KMS-11 (cell line): ENCODE data around the gene ADAMTS20.

Source experiments
- H2AFZ ChIP-seq: fragments of 200-600 bp; sonication (generic); 2 replicates; pipeline ENCODE4 v1.6.1; 2016; ENCODE audit warnings: antibody characterized with exemption, mixed run types, low read depth
- H3K27ac ChIP-seq: fragments of 200-600 bp; sonication (generic); 2 replicates; pipeline ENCODE4 v1.6.1; 2016; ENCODE audit warnings: mild to moderate bottlenecking, mixed run types
- H3K27me3 ChIP-seq: fragments of 200-600 bp; sonication (generic); 2 replicates; pipeline ENCODE4 v1.6.1; 2017; ENCODE audit warnings: mild to moderate bottlenecking, low read depth, mixed run types, moderate library complexity; ENCODE audit not compliant: insufficient read depth
- H3K36me3 ChIP-seq: fragments of 200-600 bp; sonication (generic); 2 replicates; pipeline ENCODE4 v1.6.1; 2017; ENCODE audit warnings: mild to moderate bottlenecking, mixed run types; ENCODE audit not compliant: insufficient read depth
- H3K4me1 ChIP-seq: fragments of 200-600 bp; sonication (generic); 2 replicates; pipeline ENCODE4 v1.6.1; 2016; ENCODE audit warnings: mild to moderate bottlenecking, low read depth, mixed run types; ENCODE audit not compliant: poor library complexity, severe bottlenecking
- H3K4me2 ChIP-seq: fragments of 200-600 bp; sonication (generic); 2 replicates; pipeline ENCODE4 v1.7.0; 2016; ENCODE audit warnings: mild to moderate bottlenecking, mixed run types
- H3K4me3 ChIP-seq: fragments of 200-600 bp; sonication (generic); IDR thresholded peaks from 2 replicates; pipeline ENCODE4 v1.6.1; 2017; ENCODE audit warnings: low read depth, low read length, mixed read lengths; ENCODE audit not compliant: insufficient read depth
- H3K79me2 ChIP-seq: fragments of 200-600 bp; sonication (generic); 2 replicates; pipeline ENCODE4 v1.6.1; 2016; ENCODE audit warnings: low read depth, mixed run types; ENCODE audit not compliant: insufficient read depth
- H3K9ac ChIP-seq: fragments of 200-600 bp; sonication (generic); 2 replicates; pipeline ENCODE4 v1.6.1; 2016; ENCODE audit warnings: mild to moderate bottlenecking, mixed run types
- H4K20me1 ChIP-seq: fragments of 200-600 bp; sonication (generic); 2 replicates; pipeline ENCODE4 v1.6.1; 2016; ENCODE audit warnings: mild to moderate bottlenecking, mixed run types; ENCODE audit not compliant: insufficient read depth
- CTCF ChIP-seq: fragments of 200-600 bp; sonication (generic); conservative IDR thresholded peaks from 2 replicates; pipeline ENCODE4 v1.6.1; 2017; ENCODE audit warnings: low read depth, mild to moderate bottlenecking, antibody characterized with exemption, low read length, moderate library complexity, mixed read lengths

Gene ADAMTS20

GRCh38 chr12:43586646-43587245 is 34.7 kb upstream of the ADAMTS20 start:
- H3K4me1 ChIP-seq = no peaks in the 10 kb centered on the region
- no peaks in the 10 kb centered on the region for H3K27me3 ChIP-seq
- no peaks in the 10 kb centered on the region for H4K20me1 ChIP-seq
- no peaks in the 10 kb centered on the region for H3K79me2 ChIP-seq
- H3K4me2 ChIP-seq = no peak overlapping the region
- no peak for TF ChIP-seq CTCF
- H3K4me3 ChIP-seq = no peak overlapping the region
- no peak overlapping the region for H3K27ac ChIP-seq
- no peak overlapping the region for H3K9ac ChIP-seq
- no peaks in the 10 kb centered on the region; the same call in 1 of the 2 replicates for H3K36me3 ChIP-seq
- no peak overlapping the region for H2AFZ ChIP-seq

- Histone ChIP-seq H3K4me1 (no peaks in the 10 kb centered on the region), H3K4me3 (no peak overlapping the region), H3K4me2 (no peak overlapping the region), H3K27me3 (no peaks in the 10 kb centered on the region), H3K27ac (no peak overlapping the region), H4K20me1 (no peaks in the 10 kb centered on the region), H3K9ac (no peak overlapping the region), H3K36me3 (no peaks in the 10 kb centered on the region), H2AFZ (no peak overlapping the region), H3K79me2 (no peaks in the 10 kb centered on the region)
- no peak for TF ChIP-seq CTCF
Measured at GRCh38 chr12:43585676-43586075, 33.7 kb upstream of the ADAMTS20 start.

GRCh38 chr12:43580601-43581000 is 28.6 kb upstream of the ADAMTS20 start:
- H3K9ac ChIP-seq = no peak overlapping the region
- no peaks in the 10 kb centered on the region for H3K79me2 ChIP-seq
- H4K20me1 ChIP-seq = no peaks in the 10 kb centered on the region
- H3K4me3 ChIP-seq = no peak overlapping the region
- no peaks in the 10 kb centered on the region for H3K27me3 ChIP-seq
- H3K27ac ChIP-seq = no peak overlapping the region
- H3K4me2 ChIP-seq = no peak overlapping the region
- no peaks in the 10 kb centered on the region for H3K36me3 ChIP-seq
- H2AFZ ChIP-seq = no peak overlapping the region
- no peaks in the 10 kb centered on the region for H3K4me1 ChIP-seq
- TF ChIP-seq CTCF = no peak

GRCh38 chr12:43579206-43579605 is 27.2 kb upstream of the ADAMTS20 start:
- Histone ChIP-seq H3K27me3 (no peaks in the 10 kb centered on the region), H3K36me3 (no peaks in the 10 kb centered on the region), H3K4me1 (no peaks in the 10 kb centered on the region), H3K9ac (no peak overlapping the region), H3K79me2 (no peaks in the 10 kb centered on the region), H3K4me2 (no peak overlapping the region), H4K20me1 (no peaks in the 10 kb centered on the region), H3K4me3 (no peak overlapping the region), H3K27ac (no peak overlapping the region), H2AFZ (no peak overlapping the region)
- no peak for TF ChIP-seq CTCF
